Endothelial cell of umbilical vein (primary cell): ENCODE results near the gene HAND2. TPM values are rescaled to one million over a fixed set of nuclear protein-coding genes. Genes with fewer than 3 reads are reported as not detected.
A peak's percentile ranks its signal among the peaks of the same experiment; 100 is the strongest.

ENCODE experiments used
- BruUV-seq: library from RNA; stranded (reverse); fragments of 400-500 nt; replicated peaks from 2 replicates; lab custom pipeline; 2021; lab: Mats Ljungman, UMichigan
- CTCF ChIA-PET: fragments of 300-600, 350-600 bp; sonication (Branson Sonifier 250); formaldehyde crosslinking; loops from one replicate; lab custom pipeline; 2021; ENCODE audit warnings: antibody characterized with exemption, inconsistent platforms; lab: Charles Lee
- POLR2A ChIA-PET: fragments of 300-600, 350-600 bp; sonication (Branson Sonifier 250); formaldehyde crosslinking; loops from one replicate; lab custom pipeline; 2021; ENCODE audit warnings: antibody characterized with exemption, inconsistent platforms; lab: Charles Lee
- DNase-seq: peaks from one replicate; pipeline ENCODE4 v3.0.0-alpha.2; 2011; ENCODE audit warnings: low read depth, low spot score
- FAIRE-seq: peaks from 2 replicates; lab custom pipeline; 2011; peaks lifted over from hg19 to GRCh38; lab: Jason Lieb, UNC
- H2AFZ ChIP-seq: 2 replicates; pipeline ENCODE4 v1.6.0; 2012; ENCODE audit warnings: low read depth, low read length, control low read depth, inconsistent platforms
- H3K27ac ChIP-seq: 2 replicates; pipeline ENCODE4 v1.5.1; 2011; ENCODE audit warnings: low read depth, mild to moderate bottlenecking, control low read depth, low read length, moderate library complexity; ENCODE audit not compliant: insufficient read depth
- H3K27me3 ChIP-seq, 2 experiments: 2 replicates each; pipeline versions ENCODE4 v1.6.0 to v1.6.1; 2011; ENCODE audit warnings: low read length in 2 of 2, mixed read lengths in 1 of 2; ENCODE audit not compliant: control insufficient read depth in 2 of 2, insufficient read depth in 2 of 2
- H3K36me3 ChIP-seq, 2 experiments: 2 replicates in 1 of 2; 3 replicates in 1 of 2; pipeline ENCODE4 v1.5.1; 2011; ENCODE audit warnings: low read length in 2 of 2, mild to moderate bottlenecking in 1 of 2, moderate library complexity in 1 of 2; ENCODE audit not compliant: control insufficient read depth in 2 of 2, insufficient read depth in 2 of 2; ENCODE audit errors: extremely low read depth in 1 of 2
- H3K4me1 ChIP-seq: 3 replicates; pipeline ENCODE4 v1.5.1; 2011; ENCODE audit warnings: mild to moderate bottlenecking, low read length; ENCODE audit not compliant: control insufficient read depth, insufficient read depth; ENCODE audit errors: extremely low read depth
- H3K4me2 ChIP-seq: 2 replicates; pipeline ENCODE4 v1.6.1; 2011; ENCODE audit warnings: low read length, control low read depth, mixed read lengths; ENCODE audit not compliant: insufficient read depth
- H3K4me3 ChIP-seq, 3 experiments: fragments of 200-600 bp in 1 of 3; sonication (generic), shearing (Covaris generic) in 1 of 3; replicated peaks in 1 of 3; 2 replicates each; pipeline ENCODE4 v1.5.1; 2011 to 2016; ENCODE audit warnings: control low read depth in 3 of 3, low read length in 3 of 3, mild to moderate bottlenecking in 2 of 3, inconsistent platforms in 1 of 3, low read depth in 1 of 3, moderate library complexity in 1 of 3; ENCODE audit not compliant: insufficient read depth in 1 of 3
- H3K79me2 ChIP-seq: 2 replicates; pipeline ENCODE4 v1.6.0; 2012; ENCODE audit warnings: low read length, inconsistent platforms; ENCODE audit not compliant: control insufficient read depth, insufficient read depth
- H3K9ac ChIP-seq: replicated peaks from 2 replicates; pipeline ENCODE3; 2011; ENCODE audit warnings: low read length, control low read depth; ENCODE audit not compliant: insufficient read depth; ENCODE audit errors: extremely low read depth
- H3K9me1 ChIP-seq: replicated peaks from 3 replicates; pipeline ENCODE4 v1.6.0; 2011; ENCODE audit warnings: mild to moderate bottlenecking, low read length; ENCODE audit not compliant: control insufficient read depth, insufficient read depth; ENCODE audit errors: extremely low read depth
- H3K9me3 ChIP-seq: replicated peaks from 2 replicates; pipeline ENCODE4 v1.5.1; 2012; ENCODE audit warnings: low read length, inconsistent platforms; ENCODE audit not compliant: control insufficient read depth, insufficient read depth
- H4K20me1 ChIP-seq: replicated peaks from 2 replicates; pipeline ENCODE3; 2011; ENCODE audit warnings: mild to moderate bottlenecking, low read length; ENCODE audit not compliant: control insufficient read depth, insufficient read depth; ENCODE audit errors: extremely low read depth
- EZH2 ChIP-seq: IDR thresholded peaks from 2 replicates; pipeline ENCODE4 v1.6.1; 2012; ENCODE audit warnings: borderline replicate concordance, low read depth, mild to moderate bottlenecking, moderate library complexity, low read length, inconsistent platforms; ENCODE audit not compliant: severe bottlenecking
- FOS ChIP-seq: IDR thresholded peaks from 2 replicates; pipeline ENCODE4 v1.6.1; 2011; ENCODE audit warnings: mild to moderate bottlenecking, low read length, moderate library complexity, borderline replicate concordance; ENCODE audit not compliant: insufficient read depth
- GATA2 ChIP-seq: IDR thresholded peaks from 2 replicates; pipeline ENCODE4 v1.7.0; 2011; ENCODE audit warnings: low read depth, mild to moderate bottlenecking, moderate library complexity, mixed read lengths, low read length; ENCODE audit not compliant: insufficient read length, insufficient read depth
- JUN ChIP-seq: IDR thresholded peaks from 2 replicates; pipeline ENCODE4 v1.6.1; 2011; ENCODE audit warnings: borderline replicate concordance, low read depth; ENCODE audit not compliant: insufficient read length, insufficient read depth
- MAX ChIP-seq: IDR thresholded peaks from 2 replicates; pipeline ENCODE4 v1.6.1; 2011; ENCODE audit not compliant: insufficient read depth, insufficient read length
- dilution Hi-C: fragments of 300-500 bp; cut with MboI; formaldehyde crosslinking; loops from one replicate; pipeline ENCODE4 v1.15.0; 2019; ENCODE audit warnings: low sequenced_read_pairs; ENCODE audit not compliant: extremely low pct_ligation_motif_present
- intact Hi-C: fragments of 100-400 bp; cut with micrococcal nuclease; formaldehyde crosslinking; loops from one replicate; pipeline ENCODE4 v1.10.0; 2022
- polyA plus RNA-seq, 4 experiments: library from polyadenylated mRNA; depleted of rRNA in 3 of 4; stranded (reverse) in 3 of 4; unstranded in 1 of 4; fragments of >200 nt; gene quantifications; 2 replicates each; pipeline versions ENCODE4 v1.2.1 to v1.2.3, GENCODE V29; 2011 to 2012; ENCODE audit warnings: missing spikeins in 1 of 4
- total RNA-seq: library from RNA; stranded (reverse); gene quantifications from 2 replicates; pipeline ENCODE4 v1.2.3, GENCODE V29; 2021

HAND2 gene
- total and polyA plus RNA-seq, 2 donors (not counting 3 experiments of a cell fraction or from before 2014, with no cell fraction given) = not detected

- Histone ChIP-seq H3K9ac (no peak overlapping the region), H3K4me3 (no peak overlapping the region), H3K36me3 (no peaks in the 10 kb centered on the region), H3K9me3 (no peaks in the 10 kb centered on the region), H3K79me2 (no peaks in the 10 kb centered on the region), H3K9me1 (no peaks in the 10 kb centered on the region), H3K27me3 (peaks cover 87 to 98% of the 10 kb centered on the region in 2 experiments), H3K27ac (no peak overlapping the region), H3K4me1 (no peaks in the 10 kb centered on the region), H3K4me2 (no peak overlapping the region), H4K20me1 (no peaks in the 10 kb centered on the region), H2AFZ (no peak overlapping the region)
- dilution Hi-C loops (no loop called here), intact Hi-C loops (no loop called here)
- no peak for TF ChIP-seq MAX
- TF ChIP-seq FOS = no peak
- TF ChIP-seq GATA2 = no peak
- peak; percentile 16 for TF ChIP-seq EZH2
- FAIRE-seq = no peak
- BruUV-seq = no TSS peak
- no peak for DNase-seq
- POLR2A ChIA-PET = no interaction called here
- CTCF ChIA-PET = interaction anchor here (0.9 kb wide), 1 partner anchor 9 kb away, joined by 5 read pairs; no protein-coding TSS in a partner anchor
Measured at GRCh38 chr4:173514641-173515217, 15.3 kb downstream of the HAND2 start.

GRCh38 chr4:173513651-173514050 lies 16.4 kb downstream of the HAND2 start:
- peaks cover 82 to 98% of the 10 kb centered on the region in 2 experiments for H3K27me3 ChIP-seq
- BruUV-seq = no TSS peak
- H3K4me3 ChIP-seq = no peak overlapping the region
- no peak for FAIRE-seq
- no peak for DNase-seq
- H3K79me2 ChIP-seq = no peaks in the 10 kb centered on the region
- POLR2A ChIA-PET = no interaction called here
- TF ChIP-seq EZH2 (peak; percentile 35), JUN (no peak)
- no peak overlapping the region for H3K9ac ChIP-seq
- H3K4me2 ChIP-seq = no peak overlapping the region
- H3K9me3 ChIP-seq = no peaks in the 10 kb centered on the region
- no peaks in the 10 kb centered on the region for H3K36me3 ChIP-seq
- H3K9me1 ChIP-seq = no peaks in the 10 kb centered on the region
- no peaks in the 10 kb centered on the region for H4K20me1 ChIP-seq
- CTCF ChIA-PET = no interaction called here
- intact Hi-C loops (no loop called here), dilution Hi-C loops (no loop called here)
- peaks cover 10% of the 10 kb centered on the region for H3K4me1 ChIP-seq
- no peak overlapping the region for H3K27ac ChIP-seq
- H2AFZ ChIP-seq = no peak overlapping the region
